Stimulated activated naive B cell treated with anti-CD40 and anti-IgM and Interleukin-4, amounts not matched to agents 10 μg/mL and 1 μg/mL and 100 μg/mL, for 72 hours (primary cell): ENCODE results near the gene CLEC17A.
"Not testable (repeated sequence)": the region's sequence is repeated elsewhere in the genome, so short reads cannot be mapped to it uniquely, and the experiment has no call there.

ENCODE experiments used
- ATAC-seq, 2 donors: fragments of 150-1000 bp; cut with Tn5 transposase; replicated peaks; 2 replicates each; pipeline ENCODE4 v1.10.0; 2021; ENCODE audit warnings: moderate library complexity in 1 of 2
- DNase-seq: peaks from one replicate; pipeline ENCODE4 v3.0.0; 2021
- H3K27ac Mint-ChIP-seq: one replicate; pipeline ENCODE4 v1.8.0; 2022; ENCODE audit warnings: mild to moderate bottlenecking, mixed read lengths
- H3K27me3 Mint-ChIP-seq, 2 donors: one replicate each; pipeline ENCODE4 v1.8.0; 2022; ENCODE audit warnings: mixed read lengths in 2 of 2
- H3K36me3 Mint-ChIP-seq, 2 donors: one replicate each; pipeline ENCODE4 v1.8.0; 2022; ENCODE audit warnings: mixed read lengths in 2 of 2, mild to moderate bottlenecking in 1 of 2
- H3K4me1 Mint-ChIP-seq, 2 donors: one replicate each; pipeline ENCODE4 v1.8.0; 2022; ENCODE audit warnings: mixed read lengths in 2 of 2, mild to moderate bottlenecking in 1 of 2
- H3K4me3 Mint-ChIP-seq, 2 donors: one replicate each; pipeline ENCODE4 v1.8.0; 2022; ENCODE audit warnings: mild to moderate bottlenecking in 2 of 2, mixed read lengths in 2 of 2, moderate library complexity in 1 of 2
- H3K9me3 Mint-ChIP-seq, 2 donors: one replicate each; pipeline ENCODE4 v1.8.0; 2022; ENCODE audit warnings: mixed read lengths in 2 of 2, mild to moderate bottlenecking in 1 of 2

Gene CLEC17A

DNA sequence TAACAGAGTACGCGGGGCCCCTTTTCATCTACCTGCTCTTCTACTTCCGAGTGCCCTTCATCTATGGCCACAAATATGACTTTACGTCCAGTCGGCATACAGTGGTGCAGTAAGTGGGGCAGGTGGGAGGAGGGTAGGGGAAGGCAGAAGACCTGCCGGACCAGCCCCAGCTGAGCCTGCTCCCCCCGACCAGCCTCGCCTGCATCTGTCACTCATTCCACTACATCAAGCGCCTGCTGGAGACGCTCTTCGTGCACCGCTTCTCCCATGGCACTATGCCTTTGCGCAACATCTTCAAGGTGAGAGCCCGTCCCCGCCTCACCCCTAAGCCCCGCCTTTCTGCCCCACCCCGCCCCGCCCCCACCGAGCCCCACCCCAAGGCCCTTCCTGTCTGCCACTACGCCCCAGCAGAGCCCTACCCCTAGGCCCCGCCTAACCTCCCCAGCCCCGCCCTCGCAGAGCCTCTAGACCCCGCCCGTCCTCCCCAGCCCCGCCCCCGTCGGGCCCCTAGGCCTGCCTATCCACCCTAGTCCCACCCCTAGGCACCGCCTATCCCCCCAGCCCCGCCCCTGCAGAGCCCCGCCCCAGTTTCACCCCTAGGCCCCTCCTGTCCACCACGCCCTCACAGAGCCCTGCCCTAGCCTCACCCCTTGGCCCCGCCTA is 18.8 kb upstream of the CLEC17A start:
- Mint-ChIP-seq H3K9me3 (no peaks in the 10 kb centered on the region), H3K4me1 (peaks cover 33 to 55% of the 10 kb centered on the region in 2 donors), H3K36me3 (peaks cover 32 to 43% of the 10 kb centered on the region in 2 donors), H3K27me3 (no peaks in the 10 kb centered on the region), H3K4me3 (no peak overlapping the region), H3K27ac (no peak overlapping the region)
- ATAC-seq, result peak; percentile 38 to 48
- DNase-seq, result no peak

DNA sequence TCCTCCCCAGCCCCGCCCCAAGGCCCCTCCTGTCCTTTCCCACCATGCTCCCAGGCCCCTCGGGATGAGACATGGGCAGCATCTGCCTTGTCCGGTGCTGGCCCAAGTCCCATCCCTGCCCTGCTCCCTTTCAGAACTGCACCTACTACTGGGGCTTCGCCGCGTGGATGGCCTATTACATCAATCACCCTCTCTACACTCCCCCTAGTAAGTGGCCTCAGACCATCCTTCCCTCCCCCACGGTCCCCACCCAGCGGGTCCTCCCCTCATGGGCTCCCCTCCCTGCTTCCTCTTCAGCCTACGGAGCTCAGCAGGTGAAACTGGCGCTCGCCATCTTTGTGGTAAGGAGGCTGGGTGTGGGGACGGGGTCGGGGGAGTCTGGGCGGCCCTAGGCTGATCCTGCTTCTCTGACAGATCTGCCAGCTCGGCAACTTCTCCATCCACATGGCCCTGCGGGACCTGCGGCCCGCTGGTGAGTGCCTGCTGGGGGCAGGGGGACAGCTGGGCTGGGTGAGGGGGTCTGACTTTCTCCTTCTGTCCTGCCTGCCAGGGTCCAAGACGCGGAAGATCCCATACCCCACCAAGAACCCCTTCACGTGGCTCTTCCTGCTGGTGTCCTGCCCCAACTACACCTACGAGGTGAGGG is 18.1 kb upstream of the CLEC17A start:
- Mint-ChIP-seq H3K4me1 (peaks cover 34 to 62% of the 10 kb centered on the region in 2 donors), H3K36me3 (peaks cover 32 to 43% of the 10 kb centered on the region in 2 donors), H3K27ac (peak overlapping the region; percentile 85)
- not testable (repeated sequence) for H3K9me3 Mint-ChIP-seq, H3K4me3 Mint-ChIP-seq, DNase-seq, H3K27me3 Mint-ChIP-seq, ATAC-seq

DNA sequence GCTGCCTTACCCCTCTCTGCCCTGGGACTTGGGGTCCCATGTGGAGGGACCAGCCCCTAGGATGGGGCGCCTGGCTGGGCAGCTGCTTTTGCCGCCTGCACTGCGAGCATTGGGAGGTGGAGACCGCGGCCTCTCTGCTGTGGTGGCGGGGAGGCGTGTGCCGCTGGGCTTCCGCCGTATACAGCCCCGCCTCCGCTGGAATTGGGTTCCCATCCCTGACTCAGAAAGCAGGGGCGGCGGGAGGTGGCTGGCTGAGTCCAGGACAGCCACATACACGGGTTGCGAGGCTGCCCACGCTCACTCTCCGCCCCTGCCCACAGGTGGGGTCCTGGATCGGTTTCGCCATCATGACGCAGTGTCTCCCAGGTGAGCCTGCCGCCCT is 17.6 kb upstream of the CLEC17A start:
- H3K4me3 Mint-ChIP-seq, result no peak overlapping the region
- DNase-seq, result no peak
- H3K4me1 Mint-ChIP-seq, result peaks cover 35 to 63% of the 10 kb centered on the region in 2 donors
- H3K9me3 Mint-ChIP-seq, result no peaks in the 10 kb centered on the region
- no peak for ATAC-seq
- no peaks in the 10 kb centered on the region for H3K27me3 Mint-ChIP-seq
- peak overlapping the region; percentile 85 for H3K27ac Mint-ChIP-seq
- H3K36me3 Mint-ChIP-seq, result peaks cover 32 to 43% of the 10 kb centered on the region in 2 donors

DNA sequence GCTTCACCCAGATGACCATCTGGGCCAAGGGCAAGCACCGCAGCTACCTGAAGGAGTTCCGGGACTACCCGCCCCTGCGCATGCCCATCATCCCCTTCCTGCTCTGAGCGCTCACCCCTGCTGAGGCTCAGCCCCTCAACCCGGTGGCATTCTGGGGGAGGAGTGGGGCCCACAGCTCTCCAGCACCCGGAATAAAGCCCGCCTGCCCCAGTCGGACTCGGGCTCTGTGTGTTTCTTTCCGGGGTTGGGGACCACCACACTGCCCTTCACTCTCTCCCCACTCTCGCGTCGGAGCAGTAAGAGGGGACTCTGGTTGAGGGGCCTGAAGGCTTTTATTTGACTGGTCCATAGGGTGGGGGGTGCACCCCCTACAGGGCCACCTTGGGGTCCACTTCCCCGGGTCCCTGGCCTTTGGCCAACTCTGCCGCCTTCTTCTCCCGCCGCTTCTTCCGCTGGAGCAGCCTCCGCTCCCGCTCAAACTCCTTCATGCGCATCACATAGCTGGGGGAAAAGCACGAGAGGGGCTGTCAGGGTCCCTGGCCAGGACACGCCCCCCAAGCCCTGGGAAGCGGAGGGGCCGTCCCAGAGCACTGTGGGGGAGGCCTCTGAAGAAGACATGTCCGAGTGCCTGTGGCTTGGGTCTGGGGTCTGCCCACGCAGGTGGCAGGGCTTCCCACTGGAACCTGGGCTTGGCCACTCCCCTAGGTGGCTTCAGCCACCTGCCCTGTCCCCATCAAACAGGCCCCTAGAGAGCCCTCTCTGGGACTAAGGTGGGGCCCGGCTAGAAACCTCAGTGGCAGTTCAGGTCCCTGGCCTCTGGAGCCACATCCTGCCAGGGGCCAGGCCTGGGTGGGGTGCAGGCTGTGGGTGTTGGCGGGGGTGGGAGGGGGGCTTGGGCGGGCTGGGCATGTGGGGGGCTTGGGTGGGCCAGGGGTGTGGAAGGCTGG is 16.8 kb upstream of the CLEC17A start:
- Mint-ChIP-seq H3K4me1 (peaks cover 35 to 66% of the 10 kb centered on the region in 2 donors), H3K36me3 (peaks cover 30 to 43% of the 10 kb centered on the region in 2 donors), H3K4me3 (no peak overlapping the region), H3K27me3 (no peaks in the 10 kb centered on the region), H3K9me3 (no peaks in the 10 kb centered on the region), H3K27ac (no peak overlapping the region)
- ATAC-seq (no peak), DNase-seq (no peak)

DNA sequence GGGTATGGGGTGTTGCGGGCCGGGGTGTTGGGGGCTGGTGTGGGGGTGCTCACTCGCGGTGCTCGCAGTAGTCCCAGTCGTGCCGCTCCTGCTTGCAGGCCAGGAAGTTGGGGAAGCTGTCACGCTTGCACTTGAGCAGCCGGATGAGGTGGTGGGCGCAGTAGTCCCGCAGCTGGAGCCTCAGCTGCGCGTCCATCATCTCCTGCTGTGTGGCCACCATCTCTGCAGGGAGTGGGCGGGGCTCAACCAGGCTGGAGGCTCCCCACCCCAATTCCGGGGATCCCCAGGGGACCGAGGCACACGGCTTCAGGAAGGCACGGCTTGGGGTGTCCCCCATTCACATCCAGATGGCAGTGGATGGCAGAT is 16.2 kb upstream of the CLEC17A start:
- peaks cover 37 to 68% of the 10 kb centered on the region in 2 donors for H3K4me1 Mint-ChIP-seq

DNA sequence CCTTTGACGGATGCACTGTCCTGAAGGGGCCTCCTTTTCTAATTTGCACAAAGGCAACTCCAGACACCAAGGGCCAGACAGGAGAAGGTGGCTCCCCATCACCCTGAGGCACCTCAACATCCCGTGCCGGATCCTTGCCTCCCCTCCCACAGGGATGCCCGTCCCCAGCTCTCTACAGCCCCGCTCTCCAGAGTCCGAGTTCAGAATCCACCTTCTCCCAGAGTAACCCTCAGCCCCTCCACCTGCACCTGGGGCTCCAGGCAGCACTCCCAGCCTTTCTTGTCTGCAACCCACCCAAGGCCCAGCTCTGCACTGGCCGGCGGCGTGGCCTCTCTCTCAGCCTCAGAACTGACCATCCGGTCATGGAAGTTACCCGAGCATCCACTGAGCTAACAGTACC is 15.8 kb upstream of the CLEC17A start:
- H3K9me3 Mint-ChIP-seq, result no peaks in the 10 kb centered on the region
- peaks cover 34 to 67% of the 10 kb centered on the region in 2 donors for H3K4me1 Mint-ChIP-seq
- H3K27ac Mint-ChIP-seq, result peak overlapping the region; percentile 86
- H3K27me3 Mint-ChIP-seq, result no peaks in the 10 kb centered on the region
- peaks cover 34 to 46% of the 10 kb centered on the region in 2 donors for H3K36me3 Mint-ChIP-seq
- DNase-seq, result no peak
- ATAC-seq, result no peak
- H3K4me3 Mint-ChIP-seq, result no peak overlapping the region

More for the DNA sequence above, 16.2 kb upstream of the CLEC17A start:
- Mint-ChIP-seq H3K4me3 (no peak overlapping the region), H3K27me3 (no peaks in the 10 kb centered on the region), H3K9me3 (no peaks in the 10 kb centered on the region), H3K27ac (no peak overlapping the region), H3K36me3 (peaks cover 32 to 46% of the 10 kb centered on the region in 2 donors)
- DNase-seq, result no peak
- no peak for ATAC-seq

DNA sequence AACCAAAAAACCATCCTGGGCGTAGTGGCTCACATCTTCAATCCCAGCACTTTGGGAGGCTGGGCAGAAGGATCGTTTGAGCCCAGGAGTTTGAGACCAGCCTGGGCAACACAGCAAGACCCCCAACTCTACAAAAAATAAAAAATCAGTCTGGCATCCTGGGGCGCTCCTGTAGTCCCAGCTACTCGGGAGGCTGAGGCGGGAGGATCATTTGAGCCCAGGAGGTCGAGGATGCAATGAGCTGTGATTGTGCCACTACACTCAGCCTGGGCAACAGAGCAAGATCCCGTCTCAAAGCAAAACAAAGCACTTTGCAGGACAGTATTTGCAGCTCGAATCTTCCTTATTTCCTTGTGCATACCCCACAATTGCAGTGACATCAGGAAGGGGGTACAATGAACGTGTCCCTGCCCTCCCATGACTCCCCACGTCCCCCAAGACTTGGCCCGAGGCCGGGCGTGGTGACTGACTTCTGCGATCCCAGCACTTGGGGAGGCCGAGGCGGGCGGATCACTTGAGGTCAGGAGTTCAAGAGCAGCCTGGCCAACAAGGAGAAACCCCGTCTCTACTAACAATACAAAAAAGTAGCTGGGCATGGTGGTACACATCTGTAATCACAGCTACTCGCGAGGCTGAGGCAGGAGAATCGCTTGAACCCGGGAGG is 11.9 kb upstream of the CLEC17A start:
- Mint-ChIP-seq H3K4me1 (peaks cover 40 to 76% of the 10 kb centered on the region in 2 donors), H3K9me3 (no peaks in the 10 kb centered on the region), H3K27ac (peak overlapping the region; percentile 9), H3K4me3 (peak overlapping the region; percentile 98), H3K27me3 (no peaks in the 10 kb centered on the region), H3K36me3 (peaks cover 20 to 26% of the 10 kb centered on the region in 2 donors)
- ATAC-seq (no peak), DNase-seq (no peak)

DNA sequence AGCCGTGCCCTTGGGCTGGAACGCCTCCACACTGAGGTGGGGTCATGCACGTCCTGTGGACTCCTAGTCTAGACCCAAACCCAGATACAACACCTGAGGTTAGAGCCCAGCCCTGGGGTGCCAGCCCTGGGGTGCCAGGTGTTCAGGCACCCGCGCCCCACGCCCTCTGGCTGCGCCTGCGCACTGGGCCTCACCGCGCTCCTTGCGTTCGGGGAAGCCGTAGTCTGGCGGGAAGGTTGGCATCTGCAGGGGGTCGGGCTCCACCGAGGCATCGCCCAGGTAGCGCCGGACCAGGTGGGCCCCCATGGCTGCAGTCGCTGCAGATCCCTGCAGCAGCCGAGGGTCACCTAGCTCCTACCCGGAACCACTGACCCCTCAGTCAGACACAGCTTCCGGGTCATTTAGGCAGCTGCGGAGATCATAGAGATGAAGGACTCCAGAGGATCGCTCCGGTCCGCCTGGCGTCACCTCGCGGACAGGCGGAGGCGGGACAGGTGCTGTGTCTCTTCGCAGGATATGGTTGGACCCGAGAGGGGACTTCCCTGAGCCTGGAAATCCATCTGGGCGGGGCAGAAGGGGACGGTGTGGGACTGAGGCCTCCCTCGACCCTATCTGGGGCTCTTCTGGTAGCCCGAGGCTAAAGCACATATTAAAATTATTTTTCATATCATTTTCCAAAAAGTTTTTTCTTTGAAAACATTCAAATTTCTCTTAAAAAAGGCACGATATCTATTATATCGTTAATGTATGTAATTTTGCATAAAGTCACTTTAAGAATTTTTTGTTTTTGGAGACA is 11.0 kb upstream of the CLEC17A start, which contains the start of gene NDUFB7:
Gene NDUFB7, minus strand, starts transcription at position 372 of the 796 bp plus-strand sequence. Its CDS starts 66 bp downstream, at position 306.
- Mint-ChIP-seq H3K36me3 (peaks cover 20 to 23% of the 10 kb centered on the region in 2 donors), H3K9me3 (no peaks in the 10 kb centered on the region), H3K27ac (peak within 1 kb of the TSS; percentile 96), H3K27me3 (no peaks in the 10 kb centered on the region), H3K4me1 (peaks cover 43 to 85% of the 10 kb centered on the region in 2 donors), H3K4me3 (peak within 1 kb of the TSS; percentile 98)
- DNase-seq (peak; percentile 92), ATAC-seq (peak; percentile 87 to 89)

DNA sequence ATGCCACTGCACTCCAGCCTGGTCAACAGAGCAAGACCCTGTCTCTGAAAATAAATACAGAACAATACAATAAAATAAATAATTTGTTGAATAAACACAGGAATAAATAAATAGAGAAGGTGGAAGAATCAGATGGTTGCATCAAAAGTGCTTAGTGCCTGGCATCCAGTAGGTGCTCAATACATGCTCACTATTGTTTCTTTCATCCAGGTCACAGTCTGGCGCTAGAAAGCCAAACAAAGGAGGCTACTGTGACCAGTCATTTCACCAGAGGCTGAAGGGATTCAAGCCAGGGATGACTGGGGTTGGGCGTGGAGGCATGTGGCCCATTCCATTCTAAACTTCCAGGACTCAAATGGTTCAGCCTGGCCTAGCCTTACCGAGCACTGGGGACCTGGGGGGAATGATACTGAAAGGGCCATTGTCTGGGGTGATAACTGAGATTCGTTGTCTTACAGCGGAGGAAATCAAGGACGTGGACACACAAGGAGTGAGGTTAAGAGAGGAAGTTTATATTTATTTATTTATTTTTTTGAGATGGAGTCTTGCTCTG is 7.4 kb upstream of the CLEC17A start:
- Mint-ChIP-seq H3K4me1 (peaks cover 45 to 78% of the 10 kb centered on the region in 2 donors), H3K27me3 (no peaks in the 10 kb centered on the region), H3K4me3 (no peak overlapping the region), H3K36me3 (peaks cover 5 to 9% of the 10 kb centered on the region in 2 donors), H3K9me3 (peaks cover under 1 to 2% of the 10 kb centered on the region in 2 donors), H3K27ac (no peak overlapping the region)
- ATAC-seq (no peak), DNase-seq (no peak)

DNA sequence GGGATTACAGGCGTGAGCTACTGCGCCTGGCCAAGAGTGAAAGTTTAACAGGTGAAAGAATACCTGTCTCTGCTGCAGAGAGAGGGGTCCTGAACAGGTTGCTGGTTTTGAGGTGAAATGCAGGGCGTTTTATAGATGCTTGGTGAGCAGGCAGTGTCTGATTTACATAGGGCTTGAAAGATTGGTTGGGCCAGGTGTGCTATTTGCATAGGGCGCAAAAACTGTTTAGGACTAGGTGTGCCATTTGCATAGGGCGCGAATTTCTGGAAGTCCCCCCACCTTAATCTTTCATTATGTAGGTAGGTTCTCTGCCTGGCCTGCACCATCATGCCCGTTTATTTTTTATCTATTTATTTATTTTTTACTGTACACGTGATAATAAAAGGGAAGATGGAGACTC is 6.5 kb upstream of the CLEC17A start:
- peaks cover 42 to 78% of the 10 kb centered on the region in 2 donors for H3K4me1 Mint-ChIP-seq
- no peak overlapping the region for H3K4me3 Mint-ChIP-seq
- peak overlapping the region; percentile 80 for H3K27ac Mint-ChIP-seq
- H3K27me3 Mint-ChIP-seq, result no peaks in the 10 kb centered on the region
- H3K36me3 Mint-ChIP-seq, result peaks cover 6 to 12% of the 10 kb centered on the region in 2 donors
- DNase-seq (no peak), ATAC-seq (no peak)
- peaks cover 3 to 5% of the 10 kb centered on the region in 2 donors for H3K9me3 Mint-ChIP-seq

DNA sequence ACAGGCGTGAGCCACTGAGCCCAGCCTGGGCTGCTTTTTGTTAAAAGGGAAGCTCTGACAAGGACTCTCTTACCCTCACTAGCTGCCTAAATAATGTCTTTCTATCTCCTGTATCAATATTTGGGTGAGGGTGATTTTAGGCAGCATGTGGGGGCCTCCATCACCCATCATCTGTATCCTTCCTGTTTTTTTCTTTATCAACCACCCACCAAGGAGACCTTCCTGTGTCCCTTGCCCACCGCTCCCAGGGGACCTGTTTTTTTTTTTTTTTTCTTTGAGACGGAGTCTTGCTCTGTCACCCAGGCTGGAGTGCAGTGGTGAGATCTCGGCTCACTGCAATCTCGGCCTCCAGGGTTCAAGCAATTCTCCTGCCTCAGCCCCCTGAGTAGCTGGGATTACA is 5.6 kb upstream of the CLEC17A start:
- DNase-seq (peak; percentile 61), ATAC-seq (peak; percentile 16 to 28)
- Mint-ChIP-seq H3K27me3 (no peaks in the 10 kb centered on the region), H3K27ac (peak overlapping the region; percentile 97), H3K36me3 (peaks cover 2 to 8% of the 10 kb centered on the region in 2 donors), H3K4me1 (peaks cover 41 to 82% of the 10 kb centered on the region in 2 donors), H3K9me3 (peaks cover 3 to 5% of the 10 kb centered on the region in 2 donors), H3K4me3 (peak overlapping the region; percentile 69 to 71)

DNA sequence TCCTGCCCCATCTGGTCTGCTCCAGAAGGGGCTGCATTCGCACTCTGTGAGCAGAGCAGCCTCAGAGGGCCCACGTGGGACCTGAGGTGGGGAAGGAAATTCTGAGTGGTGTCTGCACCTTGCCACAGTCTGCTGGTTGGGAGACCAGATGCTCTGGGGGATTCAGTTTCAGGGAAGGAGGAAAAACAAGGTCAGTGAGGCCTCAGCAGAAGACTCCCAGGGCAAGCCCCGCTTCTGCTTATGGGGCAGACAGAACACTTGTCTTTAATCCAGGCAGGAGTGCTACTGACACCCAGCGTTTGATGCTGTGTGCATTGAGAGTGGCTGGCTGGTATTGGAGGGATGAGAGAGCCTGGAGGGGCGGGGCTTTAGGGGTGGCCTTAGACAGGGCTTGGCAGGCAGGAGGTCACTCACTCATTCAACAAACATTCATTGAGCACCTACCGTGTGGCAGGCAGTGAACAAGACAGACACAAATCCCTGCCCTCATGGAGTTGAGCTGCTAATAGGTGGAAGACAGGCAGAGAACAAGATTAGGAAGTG is 4.9 kb upstream of the CLEC17A start:
- peak overlapping the region; percentile 97 for H3K27ac Mint-ChIP-seq
- H3K4me1 Mint-ChIP-seq, result peaks cover 44 to 87% of the 10 kb centered on the region in 2 donors
- H3K4me3 Mint-ChIP-seq, result peak overlapping the region; percentile 69 to 71
- DNase-seq (peak; percentile 90), ATAC-seq (peak; percentile 73 to 75)
- peaks cover 3 to 11% of the 10 kb centered on the region in 2 donors for H3K36me3 Mint-ChIP-seq
- peaks cover 3 to 5% of the 10 kb centered on the region in 2 donors for H3K9me3 Mint-ChIP-seq
- no peaks in the 10 kb centered on the region for H3K27me3 Mint-ChIP-seq
